Thyroid gland (tissue), 4 donors: ENCODE results near the gene ACSL6. TPM values are rescaled to one million over a fixed set of nuclear protein-coding genes. Genes with fewer than 3 reads are reported as not detected.

Experiments used
- DNase-seq, 2 donors: peaks; one replicate each; pipeline ENCODE4 v3.0.0-alpha.2; 2019
- H3K27ac ChIP-seq, 3 donors: fragments of 200-600 bp; sonication (generic); 1 replicate in 2 of 3; 2 replicates in 1 of 3; pipeline ENCODE4 v1.5.1; 2016 to 2019; ENCODE audit warnings: mild to moderate bottlenecking in 1 of 3, moderate library complexity in 1 of 3
- H3K27me3 ChIP-seq: fragments of 200-600 bp; sonication (generic); one replicate; pipeline ENCODE4 v1.5.1; 2019
- H3K36me3 ChIP-seq, 2 donors: fragments of 200-600 bp; sonication (generic); one replicate each; pipeline ENCODE4 v1.5.1; 2016 to 2019
- H3K4me1 ChIP-seq, 2 donors: fragments of 200-600 bp; sonication (generic); one replicate each; pipeline ENCODE4 v1.5.1; 2017 to 2019
- H3K4me3 ChIP-seq, 3 donors: fragments of 200-600 bp; sonication (generic); replicated peaks in 1 of 3; 1 replicate in 2 of 3; 2 replicates in 1 of 3; pipeline ENCODE4 v1.5.1; 2016; ENCODE audit warnings: mild to moderate bottlenecking in 1 of 3
- H3K9me3 ChIP-seq: fragments of 200-600 bp; sonication (generic); one replicate; pipeline ENCODE4 v1.5.1; 2017
- POLR2A ChIP-seq, 2 donors: fragments of 450-650 bp; IDR thresholded peaks; one replicate each; pipeline ENCODE4 v1.6.1; 2017; ENCODE audit warnings: antibody characterized with exemption in 2 of 2, mild to moderate bottlenecking in 2 of 2, moderate library complexity in 1 of 2
- whole genome bisulfite sequencing, 2 donors: methylation state at CpG; one replicate each; pipeline ENCODE4 v1.1.5; 2017; 5-methylcytosine and 5-hydroxymethylcytosine counted together
- intact Hi-C: fragments of 100-400 bp; cut with DNase I; formaldehyde crosslinking; loops from one replicate; pipeline ENCODE4 v1.15.1; 2023
- total RNA-seq, 4 donors: library from RNA; depleted of rRNA; stranded (reverse); fragments of >200 nt; gene quantifications; one replicate each; pipeline ENCODE4 v1.2.3, GENCODE V29; 2016
- TF ChIP-seq, protein P1 (sequence below), 6 experiments: fragments of 200-600 bp in 3 of 6; fragments of 450-650 bp in 3 of 6; sonication (generic) in 3 of 6; IDR thresholded peaks; one replicate each; pipeline ENCODE4 v1.5.1; 2016 to 2019; ENCODE audit warnings: antibody characterized with exemption in 6 of 6, mild to moderate bottlenecking in 2 of 6, inconsistent platforms in 1 of 6, moderate library complexity in 1 of 6

The ACSL6 gene
- total RNA-seq, 4 donors from 2014 or later, result 0.71 to 6.2 (median 1.2) TPM

- no peaks in the 10 kb centered on the region for H3K9me3 ChIP-seq
- no peak overlapping the region for H3K27ac ChIP-seq
- intact Hi-C loops, result no loop called here
- no peak overlapping the region for H3K4me3 ChIP-seq
- H3K27me3 ChIP-seq, result no peaks in the 10 kb centered on the region
- no peaks in the 10 kb centered on the region for H3K36me3 ChIP-seq
- WGBS, 2 donors, result 68 to 80% methylated on average over 4 of the region's 4 CpGs
- no peaks in the 10 kb centered on the region for H3K4me1 ChIP-seq
- no peak for DNase-seq
- TF ChIP-seq, protein P1, sequence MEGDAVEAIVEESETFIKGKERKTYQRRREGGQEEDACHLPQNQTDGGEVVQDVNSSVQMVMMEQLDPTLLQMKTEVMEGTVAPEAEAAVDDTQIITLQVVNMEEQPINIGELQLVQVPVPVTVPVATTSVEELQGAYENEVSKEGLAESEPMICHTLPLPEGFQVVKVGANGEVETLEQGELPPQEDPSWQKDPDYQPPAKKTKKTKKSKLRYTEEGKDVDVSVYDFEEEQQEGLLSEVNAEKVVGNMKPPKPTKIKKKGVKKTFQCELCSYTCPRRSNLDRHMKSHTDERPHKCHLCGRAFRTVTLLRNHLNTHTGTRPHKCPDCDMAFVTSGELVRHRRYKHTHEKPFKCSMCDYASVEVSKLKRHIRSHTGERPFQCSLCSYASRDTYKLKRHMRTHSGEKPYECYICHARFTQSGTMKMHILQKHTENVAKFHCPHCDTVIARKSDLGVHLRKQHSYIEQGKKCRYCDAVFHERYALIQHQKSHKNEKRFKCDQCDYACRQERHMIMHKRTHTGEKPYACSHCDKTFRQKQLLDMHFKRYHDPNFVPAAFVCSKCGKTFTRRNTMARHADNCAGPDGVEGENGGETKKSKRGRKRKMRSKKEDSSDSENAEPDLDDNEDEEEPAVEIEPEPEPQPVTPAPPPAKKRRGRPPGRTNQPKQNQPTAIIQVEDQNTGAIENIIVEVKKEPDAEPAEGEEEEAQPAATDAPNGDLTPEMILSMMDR (IDR thresholded peaks at IDR 0.05), result no peak
- no peak for TF ChIP-seq POLR2A (IDR thresholded peaks at IDR 0.05)
Observed at GRCh38 chr5:131998431-131999040, 12.9 kb downstream of the ACSL6 start.

- Histone ChIP-seq H3K27me3 (no peaks in the 10 kb centered on the region), H3K4me1 (no peaks in the 10 kb centered on the region), H3K36me3 (no peaks in the 10 kb centered on the region), H3K27ac (no peak overlapping the region), H3K9me3 (no peaks in the 10 kb centered on the region), H3K4me3 (no peak overlapping the region)
- no peak for DNase-seq
- TF ChIP-seq POLR2A (IDR thresholded peaks at IDR 0.05), result no peak
- TF ChIP-seq, protein P1 (IDR thresholded peaks at IDR 0.05), result no peak
- WGBS, 2 donors, result 100% methylated on average over 3 of the region's 3 CpGs
- intact Hi-C loops, result no loop called here
Observed at GRCh38 chr5:131997727-131998117, 13.7 kb downstream of the ACSL6 start.

DNA sequence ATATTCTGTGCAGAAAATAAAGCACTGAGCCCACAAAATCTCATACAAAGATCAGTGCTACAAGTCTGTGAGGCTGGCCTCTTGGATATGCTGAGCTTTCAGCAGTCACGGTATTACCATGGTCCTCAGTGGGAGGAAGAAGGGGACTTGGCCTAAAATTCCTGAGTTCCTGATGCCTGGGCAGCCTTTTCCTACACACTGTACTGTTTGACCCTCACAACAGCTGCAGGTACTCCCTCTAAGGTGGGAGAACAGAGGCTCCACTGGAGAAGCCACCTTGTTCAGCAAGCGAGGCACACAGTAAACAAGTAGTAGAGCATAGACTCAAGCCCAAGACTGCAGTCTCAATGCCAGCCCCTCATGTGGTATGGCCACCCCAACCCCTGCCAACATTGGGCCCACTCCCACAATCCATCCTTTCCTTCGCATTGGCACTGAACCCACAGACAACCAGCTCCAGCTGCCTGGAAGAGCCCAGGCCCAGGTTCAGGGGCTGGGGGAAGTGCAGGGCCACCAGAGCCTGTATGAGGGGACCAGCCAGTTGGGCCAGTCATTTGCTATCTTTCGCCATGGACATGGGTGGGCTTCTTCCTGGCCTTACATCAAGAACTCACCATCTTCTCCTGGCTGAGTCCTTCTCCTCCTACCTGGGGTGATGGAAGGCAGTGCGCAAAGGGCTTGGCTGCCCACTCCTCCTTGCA lies 14.3 kb downstream of the ACSL6 start:
- no peak overlapping the region for H3K27ac ChIP-seq
- H3K27me3 ChIP-seq, result no peaks in the 10 kb centered on the region
- H3K36me3 ChIP-seq, result no peaks in the 10 kb centered on the region
- TF ChIP-seq, protein P1 (IDR thresholded peaks at IDR 0.05), result no peak
- TF ChIP-seq POLR2A (IDR thresholded peaks at IDR 0.05), result no peak
- 92% methylated on average over 5 of the region's 5 CpGs for WGBS, 2 donors
- H3K4me3 ChIP-seq, result no peak overlapping the region
- no peak for DNase-seq
- intact Hi-C loops, result no loop called here
- no peaks in the 10 kb centered on the region for H3K9me3 ChIP-seq
- no peaks in the 10 kb centered on the region for H3K4me1 ChIP-seq

DNA sequence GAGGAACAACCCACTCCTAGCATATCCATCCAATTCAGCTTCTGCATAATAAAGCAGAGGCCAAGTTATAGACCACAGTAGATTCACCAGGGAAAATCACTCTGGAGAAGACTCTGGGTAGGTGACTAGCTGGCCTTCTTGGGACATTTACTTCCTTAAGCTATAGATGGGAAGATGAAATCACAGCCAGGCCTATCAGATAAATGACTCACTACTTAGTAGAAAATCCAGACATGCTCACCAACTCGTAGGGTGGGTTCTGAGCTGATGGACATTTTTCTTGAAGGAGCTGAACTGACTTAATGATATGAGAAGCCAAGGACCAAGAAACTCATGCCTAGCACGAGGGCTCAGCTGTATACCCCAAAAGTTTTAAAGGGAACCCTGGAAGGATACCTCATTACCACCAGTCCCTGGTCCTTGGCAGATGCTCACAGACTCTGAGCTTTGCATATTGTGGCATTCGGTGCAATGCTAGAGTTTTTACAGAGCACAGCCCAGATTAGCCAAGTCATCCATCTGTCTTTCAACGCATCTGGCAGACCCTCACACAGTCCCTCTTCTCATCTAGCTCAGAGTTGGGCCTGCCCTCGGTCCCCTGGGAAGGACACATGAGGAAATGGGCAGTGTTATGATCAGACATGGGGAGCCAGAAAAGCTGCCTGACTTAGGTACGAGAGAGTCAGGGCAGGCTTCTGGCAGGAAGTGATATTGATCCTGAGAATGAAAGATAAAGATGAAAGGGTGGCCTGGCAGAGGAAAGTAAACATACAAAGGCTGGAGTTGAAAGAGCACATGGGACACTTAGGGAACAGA lies 15.0 kb downstream of the ACSL6 start:
- Histone ChIP-seq H3K27ac (no peak overlapping the region), H3K36me3 (no peaks in the 10 kb centered on the region), H3K4me1 (no peaks in the 10 kb centered on the region), H3K4me3 (no peak overlapping the region), H3K27me3 (no peaks in the 10 kb centered on the region), H3K9me3 (no peaks in the 10 kb centered on the region)
- WGBS, 2 donors, result 73 to 79% methylated on average over 6 of the region's 6 CpGs
- no peak for TF ChIP-seq POLR2A (IDR thresholded peaks at IDR 0.05)
- TF ChIP-seq, protein P1 (IDR thresholded peaks at IDR 0.05), result no peak
- intact Hi-C loops, result no loop called here
- no peak for DNase-seq
